NCI-H2171 (cell line): Measurements from ENCODE around the gene PTPN14.

Source experiments
- DNase-seq: peaks from one replicate; lab custom pipeline; 2025; lab: John Stamatoyannopoulos, UW

PTPN14 gene

GRCh38 chr1:214310010-214310409 is 241.4 kb downstream of the PTPN14 start:
- no peak for DNase-seq

- DNase-seq, result no peak
Observed at GRCh38 chr1:214306269-214306668, 245.1 kb downstream of the PTPN14 start.

- DNase-seq, result no peak
Observed at GRCh38 chr1:214305164-214305751, 246.1 kb downstream of the PTPN14 start.

- DNase-seq, result no peak
Observed at GRCh38 chr1:214303141-214303930, 248.1 kb downstream of the PTPN14 start.

- no peak for DNase-seq
Observed at GRCh38 chr1:214301526-214301925, 249.9 kb downstream of the PTPN14 start.

- no peak for DNase-seq
Observed at GRCh38 chr1:214300149-214300780, 251.1 kb downstream of the PTPN14 start.
